Measurements from ENCODE around the gene PXDN.
"Not testable (repeated sequence)": the region's sequence is repeated elsewhere in the genome, so short reads cannot be mapped to it uniquely, and the experiment has no call there.

Gene PXDN

GRCh38 chr2:1773883-1774282, 29.6 kb upstream of the PXDN start:
- DNase-seq: no peak

DNA sequence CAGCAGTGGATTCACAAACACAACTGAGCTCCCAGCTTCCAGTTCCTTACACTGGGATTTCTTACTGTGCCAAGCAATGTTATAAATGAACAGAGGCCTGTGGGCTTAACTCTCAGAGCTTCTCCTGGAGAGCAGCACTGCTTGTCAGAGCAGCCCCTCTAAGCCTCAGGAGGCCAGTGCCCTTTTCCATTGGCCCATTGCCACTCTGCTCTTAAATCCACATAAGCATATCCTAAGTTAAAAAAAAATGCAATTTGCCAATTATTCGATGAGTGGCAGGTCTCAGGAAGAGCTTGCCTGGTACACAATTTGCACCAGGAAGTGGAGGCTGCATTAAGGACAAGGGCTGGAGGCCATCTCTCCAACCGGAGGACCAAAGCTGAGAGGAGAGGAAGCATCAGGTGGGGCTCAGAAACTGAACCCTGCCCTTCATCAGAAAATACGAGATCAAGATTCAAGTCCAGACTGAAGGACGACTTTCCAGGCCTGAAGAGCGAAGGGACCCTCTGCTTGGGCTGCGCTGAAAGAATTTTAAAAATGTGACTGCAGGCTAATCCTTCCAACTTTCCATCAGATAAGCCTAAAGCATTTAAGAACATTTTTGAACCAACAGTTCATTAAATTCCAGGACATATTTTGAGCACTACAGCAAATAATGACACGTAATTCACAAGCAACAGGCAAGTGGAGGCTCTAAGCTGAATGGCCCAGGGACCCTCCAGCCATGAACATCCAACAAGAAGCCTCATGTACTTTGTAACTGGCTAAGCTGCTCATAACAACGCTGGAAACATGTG, 28.4 kb upstream of the PXDN start:
- DNase-seq: no peak

GRCh38 chr2:1771626-1772280, 27.4 kb upstream of the PXDN start:
- DNase-seq: no peak

DNA sequence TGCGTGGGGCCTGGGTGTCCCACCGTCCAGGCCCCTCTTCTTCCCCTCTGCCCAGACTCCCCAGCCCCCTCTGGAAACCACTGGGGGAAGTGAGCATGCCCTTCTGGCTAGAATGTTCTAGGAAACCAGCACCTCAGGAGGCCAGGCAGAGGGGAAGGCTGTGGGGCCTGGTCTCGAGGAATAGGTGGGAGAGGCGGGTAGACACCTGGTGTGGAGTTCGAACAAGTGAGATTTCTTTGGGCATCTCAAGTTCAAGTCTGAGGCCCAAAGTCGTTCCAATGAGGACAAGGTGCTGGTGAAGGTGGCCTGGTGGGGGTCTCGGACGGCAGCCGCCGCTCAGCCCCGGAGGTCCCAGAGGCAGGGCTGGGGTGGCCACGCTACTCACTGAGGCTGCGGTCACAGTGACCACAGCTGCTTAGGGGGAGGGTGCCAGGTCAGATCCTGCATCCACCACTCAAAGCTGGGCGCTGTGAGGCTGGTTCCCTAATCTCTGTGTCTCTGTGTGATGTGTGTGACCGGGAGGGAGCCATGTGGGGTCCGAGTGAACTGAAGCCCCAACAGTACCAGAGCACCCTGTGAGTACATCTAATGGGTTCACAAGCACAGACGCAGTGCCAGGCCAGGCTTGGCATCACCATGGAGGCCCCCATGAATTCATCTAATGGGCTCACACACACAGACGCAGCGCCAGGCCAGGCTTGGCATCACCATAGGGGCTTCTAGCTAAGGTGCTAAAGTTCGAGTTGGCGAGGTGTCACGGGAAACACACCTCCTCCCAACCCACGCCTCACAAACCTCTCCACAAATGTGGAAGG, 26.5 kb upstream of the PXDN start:
- DNase-seq: no peak

GRCh38 chr2:1769703-1770422, 25.5 kb upstream of the PXDN start:
- peak in 1 of 2 experiments; percentile 36 for DNase-seq

GRCh38 chr2:1767939-1768691, 23.8 kb upstream of the PXDN start:
- DNase-seq: no peak

- DNase-seq: no peak
Measured at GRCh38 chr2:1766851-1767811, 22.8 kb upstream of the PXDN start.

DNA sequence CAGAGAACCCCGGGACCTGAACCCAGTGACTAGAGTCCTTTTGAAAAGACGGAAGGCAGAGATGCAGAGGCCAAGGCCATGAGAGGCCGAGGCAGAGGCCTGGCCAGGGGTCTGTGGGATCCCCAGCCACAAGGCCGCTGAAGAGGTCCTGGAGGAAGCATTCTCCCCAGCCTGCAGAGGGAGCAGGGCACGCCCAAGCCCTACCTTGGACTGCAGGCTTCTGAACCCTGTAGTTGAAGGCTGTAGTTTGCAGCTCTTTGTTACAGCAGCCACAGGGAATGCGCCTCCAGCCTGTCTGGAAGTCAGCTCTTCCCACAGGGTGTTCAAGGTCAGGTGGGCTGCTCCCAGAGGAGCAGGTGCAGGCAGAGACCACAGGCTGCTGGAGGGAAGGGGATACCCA, 22.1 kb upstream of the PXDN start:
- no peak for DNase-seq

- not testable (repeated sequence) for DNase-seq
Measured at GRCh38 chr2:1765201-1765600, 20.9 kb upstream of the PXDN start.

GRCh38 chr2:1759611-1759930, 15.3 kb upstream of the PXDN start:
- DNase-seq: no peak

DNA sequence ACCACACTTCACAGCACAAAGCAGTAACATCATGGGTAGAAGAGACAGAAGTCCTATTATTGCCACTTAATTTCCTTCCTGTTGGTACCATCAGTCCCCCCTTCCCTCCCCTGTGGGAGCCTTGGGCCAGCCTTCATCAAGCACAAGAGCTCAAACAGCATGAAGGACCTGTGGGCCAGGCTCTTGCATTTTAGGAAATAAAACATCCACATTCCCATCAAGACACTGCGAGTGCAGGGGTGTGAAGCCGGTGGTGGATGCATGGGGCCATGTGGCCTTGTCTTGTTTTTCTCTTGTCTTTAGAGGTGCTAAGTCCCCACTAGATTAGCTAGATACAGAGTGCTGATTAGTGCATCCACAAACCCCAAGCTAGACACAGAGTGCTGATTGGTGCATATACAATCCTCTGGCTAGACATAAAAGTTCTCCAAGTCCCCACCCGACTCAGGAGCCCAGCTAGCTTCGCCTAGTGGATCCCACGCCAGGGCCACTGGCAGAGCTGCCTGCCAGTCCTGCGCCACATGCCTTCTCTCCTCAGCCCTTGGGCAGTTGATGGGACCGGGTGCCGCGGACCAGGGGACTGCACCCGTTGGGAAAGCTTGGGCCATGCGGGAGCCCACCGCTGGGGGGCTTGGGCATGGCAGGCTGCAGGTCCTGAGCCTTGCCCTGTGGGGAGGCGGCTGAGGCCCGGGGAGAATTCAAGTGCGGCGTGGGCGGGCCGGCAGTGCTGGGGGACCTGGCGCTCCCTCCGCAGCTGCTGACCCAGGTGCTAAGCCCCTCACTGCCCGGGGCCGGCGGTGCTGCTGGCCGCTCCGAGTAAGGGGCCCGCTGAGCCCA, 14.7 kb upstream of the PXDN start:
- DNase-seq: no peak

GRCh38 chr2:1758171-1758570, 13.9 kb upstream of the PXDN start:
- DNase-seq: no peak

DNA sequence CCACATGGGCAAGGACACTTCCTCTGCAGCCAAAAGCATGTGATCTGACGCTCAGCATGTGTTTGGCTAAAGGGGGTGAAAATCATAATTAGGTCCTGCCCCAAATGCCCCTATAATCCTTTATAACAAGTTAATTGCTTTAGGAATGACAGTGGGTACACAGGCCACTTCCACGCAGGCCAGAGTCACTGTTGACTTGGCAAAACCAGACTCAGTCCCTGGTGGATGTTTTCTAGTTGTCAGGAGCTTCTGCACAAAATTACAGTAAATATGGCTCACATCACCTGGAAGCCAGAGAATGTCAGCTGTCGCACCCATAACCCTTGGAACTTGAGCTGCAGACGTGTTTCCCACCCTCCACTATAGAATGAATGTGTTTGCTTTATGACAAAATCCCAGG, 13.3 kb upstream of the PXDN start:
- no peak for DNase-seq

- not testable (repeated sequence) for DNase-seq
Measured at GRCh38 chr2:1757146-1757545, 12.8 kb upstream of the PXDN start.

DNA sequence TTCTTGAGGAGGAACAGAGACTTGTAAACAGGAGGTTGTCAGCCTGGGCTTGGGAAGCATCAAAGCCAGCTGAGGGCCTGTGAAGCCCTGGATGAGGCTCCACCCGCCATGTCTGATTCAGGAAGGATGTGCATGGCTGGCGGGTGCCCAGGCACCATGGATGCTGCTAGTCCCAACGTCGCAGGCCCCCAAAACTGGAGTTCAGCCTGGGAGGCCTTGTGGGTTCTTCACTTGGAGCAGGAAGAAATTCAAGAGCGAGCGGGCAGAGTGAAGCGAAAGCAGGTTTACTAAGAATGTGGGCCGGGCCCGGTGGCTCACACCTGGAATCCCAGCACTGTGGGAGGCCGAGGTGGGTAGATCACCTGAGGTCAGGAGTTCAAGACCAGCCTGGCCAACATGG, 12.1 kb upstream of the PXDN start:
- no peak for DNase-seq

DNA sequence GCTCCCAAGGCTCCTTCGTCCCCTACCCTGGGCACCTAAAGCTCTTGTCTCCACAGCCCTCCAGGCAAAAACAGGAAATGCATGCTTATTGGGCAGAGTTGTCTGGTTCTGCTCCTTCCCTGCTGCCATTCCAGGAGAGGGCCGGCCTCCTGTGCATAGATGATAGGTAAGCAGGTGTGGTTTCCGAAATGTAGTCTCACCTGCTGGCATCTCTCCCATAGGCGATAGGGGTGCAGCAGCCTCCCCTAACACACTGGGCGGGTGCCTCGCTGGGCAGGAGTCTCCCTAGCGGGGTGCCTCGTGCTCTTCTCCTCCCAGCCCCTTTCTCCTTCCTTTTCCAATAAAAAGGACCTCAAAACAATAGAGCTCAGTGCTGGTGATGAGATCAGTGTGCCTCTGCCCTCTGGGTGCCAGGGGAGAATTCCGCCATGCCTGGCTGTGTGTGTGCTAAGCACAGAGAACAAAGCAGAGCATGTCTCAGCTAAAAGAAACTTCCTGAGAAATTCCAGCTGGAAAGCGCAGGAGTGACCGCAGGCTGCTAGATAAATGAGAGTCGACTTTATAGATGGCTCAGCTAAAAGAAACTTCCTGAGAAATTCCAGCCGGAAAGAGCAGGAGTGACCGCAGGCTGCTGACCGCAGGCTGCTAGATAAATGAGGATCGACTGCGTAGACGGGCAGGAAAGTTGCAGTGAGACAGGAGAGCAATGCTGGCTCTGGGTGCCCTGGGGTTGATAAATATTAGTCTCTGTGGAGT, 11.3 kb upstream of the PXDN start:
- no peak for DNase-seq

- no peak for DNase-seq
Measured at GRCh38 chr2:1754461-1755170, 10.3 kb upstream of the PXDN start.

- DNase-seq: no peak
Measured at GRCh38 chr2:1754046-1754445, 9.7 kb upstream of the PXDN start.

GRCh38 chr2:1752751-1753150, 8.4 kb upstream of the PXDN start:
- DNase-seq: no peak

Data from SW 1271 (cell line).